ENCODE data around the gene MED23.
"Not testable (repeated sequence)": the region's sequence is repeated elsewhere in the genome, so short reads cannot be mapped to it uniquely, and the experiment has no call there.

MED23 gene

DNA sequence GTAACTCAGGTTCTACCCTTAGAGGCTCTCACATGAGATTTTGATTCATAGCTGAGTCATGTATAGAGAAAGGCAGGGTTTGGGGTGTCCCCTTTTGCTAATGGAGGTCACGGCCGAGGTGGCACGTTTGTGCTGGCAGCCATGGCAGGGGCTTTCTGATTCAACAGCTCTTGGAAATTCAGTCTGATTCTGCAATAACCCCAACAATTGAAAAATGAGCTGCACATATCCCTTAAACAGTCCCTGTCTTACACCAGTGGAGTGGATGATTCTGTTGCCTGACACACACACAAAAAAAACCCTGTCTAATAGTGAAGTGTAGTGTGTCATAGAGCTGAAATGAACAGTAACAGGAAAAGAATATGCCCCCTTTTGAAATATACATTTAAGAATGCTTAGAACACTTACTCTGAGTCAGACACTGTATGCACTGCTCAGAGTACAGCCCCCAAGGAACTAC is 95.4 kb downstream of the MED23 start:
- H3K4me3 ChIP-seq (ENCODE audit: control insufficient read depth, low read depth, low read length) = no peak overlapping the region
- no peak for TF ChIP-seq CTCF (IDR thresholded peaks at IDR 0.05; ENCODE audit: control insufficient read depth, insufficient read depth, low read depth, low read length, missing control alignments)
- no peak for DNase-seq (ENCODE audit: low read depth)

- DNase-seq (ENCODE audit: low read depth); H3K4me3 ChIP-seq (ENCODE audit: control insufficient read depth, low read depth, low read length): not testable (repeated sequence)
Observed at GRCh38 chr6:131531681-131532080, 96.4 kb downstream of the MED23 start.

- H3K4me3 ChIP-seq (ENCODE audit: control insufficient read depth, low read depth, low read length); DNase-seq (ENCODE audit: low read depth): not testable (repeated sequence)
Observed at GRCh38 chr6:131530936-131531335, 97.1 kb downstream of the MED23 start.

DNA sequence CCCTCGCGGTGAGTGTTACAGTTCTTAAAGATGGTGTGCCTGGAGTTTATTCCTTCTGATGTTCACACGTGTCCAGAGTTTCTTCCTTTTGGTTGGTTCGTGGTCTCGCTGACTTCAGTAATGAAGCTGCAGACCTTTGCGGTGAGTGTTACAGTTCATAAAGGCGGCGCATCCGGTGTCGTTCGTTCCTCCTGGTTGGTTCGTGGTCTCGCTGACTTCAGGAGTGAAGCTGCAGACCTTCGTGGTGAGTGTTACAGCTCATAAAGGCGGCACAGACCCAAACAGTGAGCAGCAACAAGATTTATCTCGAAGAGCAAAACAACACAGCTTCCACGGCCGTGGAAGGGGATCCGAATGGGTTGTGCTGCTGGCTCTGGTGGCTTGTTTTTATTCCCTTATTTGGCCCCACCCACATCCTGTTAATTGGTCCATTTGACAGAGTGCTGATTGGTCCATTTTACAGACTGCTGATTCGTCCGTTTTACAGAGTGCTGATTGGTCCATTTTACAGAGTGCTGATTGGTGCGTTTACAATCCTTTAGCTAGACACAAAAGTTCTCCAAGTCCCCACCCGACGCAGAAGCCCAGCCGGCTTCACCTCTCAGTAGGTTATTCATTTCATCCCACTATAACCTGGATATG is 103.2 kb downstream of the MED23 start:
- no peak for TF ChIP-seq CTCF (IDR thresholded peaks at IDR 0.05; ENCODE audit: control insufficient read depth, insufficient read depth, low read depth, low read length, missing control alignments)
- no peak overlapping the region for H3K4me3 ChIP-seq (ENCODE audit: control insufficient read depth, low read depth, low read length)
- no peak for DNase-seq (ENCODE audit: low read depth)

GRCh38 chr6:131523988-131524673 is 103.9 kb downstream of the MED23 start:
- no peak for TF ChIP-seq CTCF (IDR thresholded peaks at IDR 0.05; ENCODE audit: control insufficient read depth, insufficient read depth, low read depth, low read length, missing control alignments)
- H3K4me3 ChIP-seq (ENCODE audit: control insufficient read depth, low read depth, low read length) = no peak overlapping the region
- DNase-seq (ENCODE audit: low read depth) = no peak
